Bone marrow (tissue), 2 donors: ENCODE data around the gene KLHL33.

Source experiments
- DNase-seq, 2 donors: peaks; one replicate each; lab custom pipeline; 2025; lab: John Stamatoyannopoulos, UW

Gene KLHL33, protein sequence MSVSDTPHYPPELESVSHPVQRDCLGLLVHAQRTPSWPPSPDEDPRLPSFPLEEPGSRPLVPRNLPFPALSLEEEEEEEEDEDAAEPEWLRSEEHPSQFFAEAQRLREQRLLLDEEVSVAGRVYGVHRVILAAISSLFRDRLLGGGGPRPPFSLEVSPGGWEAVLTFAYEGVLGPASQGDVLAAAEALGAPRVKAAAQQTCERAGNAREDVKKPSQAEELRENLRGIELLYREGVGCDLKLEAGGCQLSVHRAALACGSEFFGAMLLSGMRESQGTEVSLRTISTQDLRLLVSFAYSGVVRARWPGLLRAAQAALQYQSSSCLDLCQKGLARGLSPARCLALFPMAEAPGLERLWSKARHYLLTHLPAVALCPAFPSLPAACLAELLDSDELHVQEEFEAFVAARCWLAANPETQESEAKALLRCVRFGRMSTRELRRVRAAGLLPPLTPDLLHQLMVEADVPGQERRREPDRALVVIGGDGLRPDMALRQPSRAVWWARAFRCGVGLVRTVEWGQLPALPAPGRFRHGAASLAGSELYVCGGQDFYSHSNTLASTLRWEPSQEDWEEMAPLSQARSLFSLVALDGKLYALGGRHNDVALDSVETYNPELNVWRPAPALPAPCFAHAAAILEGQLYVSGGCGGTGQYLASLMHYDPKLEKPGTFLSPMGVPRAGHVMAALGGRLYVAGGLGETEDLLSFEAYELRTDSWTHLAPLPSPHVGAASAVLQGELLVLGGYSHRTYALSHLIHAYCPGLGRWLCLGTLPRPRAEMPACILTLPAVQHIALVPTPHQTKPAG

DNA sequence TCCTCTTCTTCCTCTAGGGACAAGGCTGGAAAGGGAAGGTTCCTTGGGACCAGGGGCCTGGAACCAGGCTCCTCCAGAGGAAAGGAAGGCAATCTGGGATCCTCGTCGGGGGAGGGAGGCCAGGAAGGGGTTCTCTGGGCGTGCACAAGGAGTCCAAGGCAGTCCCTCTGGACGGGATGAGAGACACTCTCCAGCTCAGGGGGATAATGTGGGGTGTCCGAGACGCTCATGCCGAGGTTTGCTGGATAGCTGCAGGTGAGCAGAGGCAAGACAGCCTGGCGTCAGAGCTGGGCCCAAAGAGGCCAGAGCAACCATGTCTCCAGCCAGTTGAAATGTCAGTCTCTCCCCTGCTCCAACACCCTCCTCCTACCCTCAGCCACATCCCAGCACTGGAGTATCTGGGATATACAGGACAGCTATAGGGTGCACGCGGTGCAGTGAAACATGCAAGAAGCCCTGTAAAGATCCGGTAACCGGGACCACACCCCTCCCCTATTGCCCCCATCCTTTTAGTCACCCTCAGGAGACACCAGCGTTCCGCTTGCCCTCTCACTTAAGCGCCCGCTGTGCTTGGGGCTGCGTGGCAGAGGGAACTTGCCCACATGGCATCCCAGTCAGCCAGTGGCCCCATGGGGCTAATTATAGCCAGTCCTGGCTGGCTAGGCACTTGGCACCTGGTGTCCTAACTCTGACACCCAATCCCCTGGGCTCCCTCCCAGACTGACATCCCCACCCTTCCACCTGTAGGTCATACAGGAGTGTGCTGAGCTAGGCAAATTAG is at the start of gene KLHL33:
Gene KLHL33 (minus strand): TSS at position 585 of the 781 bp plus-strand sequence. CDS start 355 bp downstream, at position 230.
- DNase-seq = no peak

DNA sequence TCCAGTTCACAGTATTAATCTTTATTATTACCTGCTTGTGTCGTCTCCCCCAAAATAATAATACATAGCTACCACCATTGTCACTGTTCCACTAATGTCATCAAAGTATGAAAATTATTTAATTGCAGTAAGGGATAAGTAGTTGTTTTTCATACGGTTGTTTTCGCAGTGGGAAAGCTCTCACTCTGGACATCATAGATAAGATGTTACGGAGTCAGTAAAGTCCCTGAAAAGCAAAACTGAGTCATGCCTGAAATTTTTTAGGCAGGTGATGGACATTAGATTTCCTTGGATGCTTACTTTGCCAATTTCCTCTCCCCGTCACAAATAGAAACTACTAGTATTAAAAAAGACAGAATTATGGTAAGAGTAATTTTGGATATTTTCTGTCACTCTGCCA is 46.4 kb upstream of the KLHL33 start:
- DNase-seq = no peak

- no peak for DNase-seq
Observed at GRCh38 chr14:20478894-20479293, 42.9 kb upstream of the KLHL33 start.

DNA sequence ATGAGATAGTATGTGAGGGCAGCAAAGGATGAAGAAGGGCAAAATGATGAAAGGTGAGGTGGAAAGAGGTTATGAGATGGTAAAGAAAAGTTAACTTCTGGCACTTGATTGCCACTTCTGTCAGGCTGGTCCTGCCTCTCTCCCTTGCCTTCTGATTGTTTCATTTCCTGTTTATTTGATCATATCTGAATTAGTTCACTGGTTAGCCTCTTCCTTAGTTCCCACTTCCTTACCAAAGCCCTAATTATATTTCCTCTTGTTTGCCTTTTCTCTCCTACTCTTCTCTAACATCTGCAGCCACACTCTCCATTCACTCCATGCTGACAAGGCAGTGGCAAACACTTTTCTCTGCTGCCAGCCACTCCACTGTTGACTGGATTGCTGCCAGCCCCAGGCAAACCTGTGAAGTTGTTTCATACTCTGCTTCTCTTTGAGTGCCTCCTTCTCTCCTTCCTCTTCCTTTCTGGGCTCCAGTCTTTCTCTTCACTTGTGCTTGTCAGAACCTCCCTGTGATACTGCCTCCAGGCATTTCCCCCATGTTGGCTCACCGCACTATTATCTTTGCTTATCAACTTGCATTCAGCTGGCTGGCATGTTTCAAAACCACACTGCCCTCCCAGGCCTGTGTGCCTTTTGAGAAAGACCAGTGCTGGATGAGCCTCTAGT is 41.4 kb upstream of the KLHL33 start:
- peak in 1 of 2 donors; percentile 23 for DNase-seq

- no peak for DNase-seq
Observed at GRCh38 chr14:20476776-20477175, 40.8 kb upstream of the KLHL33 start.

GRCh38 chr14:20472536-20473169 is 36.7 kb upstream of the KLHL33 start:
- DNase-seq = no peak

DNA sequence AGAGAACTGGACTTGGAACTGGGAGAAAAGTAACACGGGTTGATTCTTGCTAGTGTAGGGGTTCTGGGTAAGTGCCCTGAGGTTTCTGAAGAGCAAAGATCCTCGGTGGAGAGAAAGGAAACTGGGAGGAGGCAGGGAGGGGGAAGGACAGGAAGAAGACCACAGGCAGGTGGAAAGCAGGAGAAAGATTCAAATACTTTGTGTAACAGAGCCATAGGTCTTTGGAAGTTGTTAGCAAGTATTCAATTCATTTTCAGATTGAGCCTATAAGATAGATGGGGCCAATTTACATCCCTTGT is 34.6 kb upstream of the KLHL33 start:
- no peak for DNase-seq

GRCh38 chr14:20469890-20470602 is 34.1 kb upstream of the KLHL33 start:
- DNase-seq = peak; percentile 82 to 88

DNA sequence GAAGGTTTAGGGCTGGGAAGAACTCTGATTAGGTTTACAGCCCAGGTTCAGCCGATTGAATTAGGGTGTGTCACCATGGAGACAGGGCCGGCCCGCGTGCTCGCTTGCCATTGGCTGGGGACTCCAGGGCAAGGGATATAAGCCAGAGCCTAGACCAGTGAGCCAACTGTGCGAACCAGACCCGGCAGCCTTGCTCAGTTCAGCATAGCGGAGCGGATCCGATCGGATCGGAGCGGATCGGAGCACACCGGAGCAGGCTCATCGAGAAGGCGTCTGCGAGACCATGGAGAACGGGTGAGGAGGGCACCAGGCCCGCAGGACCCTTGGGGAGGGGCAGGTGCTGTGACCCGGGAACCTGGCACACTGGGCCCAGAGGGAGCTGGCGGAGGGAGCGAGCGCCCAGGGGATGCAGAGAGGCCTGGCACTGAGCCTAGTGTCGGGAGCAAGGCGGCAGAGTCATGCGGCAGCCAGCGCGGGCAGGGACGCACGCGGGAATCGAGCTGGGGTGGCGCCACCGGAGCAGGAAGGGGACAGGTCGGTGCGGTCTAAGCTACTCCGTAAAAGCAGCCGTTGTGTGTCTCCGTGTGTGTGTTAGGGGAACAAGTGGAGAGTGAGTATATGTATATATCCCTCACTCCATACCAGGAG is 33.4 kb upstream of the KLHL33 start, which contains the start of gene PNP:
Gene PNP (plus strand): TSS at position 165 of the 648 bp plus-strand sequence. CDS start 119 bp downstream, at position 284.
- DNase-seq = peak; percentile 58 to 83

DNA sequence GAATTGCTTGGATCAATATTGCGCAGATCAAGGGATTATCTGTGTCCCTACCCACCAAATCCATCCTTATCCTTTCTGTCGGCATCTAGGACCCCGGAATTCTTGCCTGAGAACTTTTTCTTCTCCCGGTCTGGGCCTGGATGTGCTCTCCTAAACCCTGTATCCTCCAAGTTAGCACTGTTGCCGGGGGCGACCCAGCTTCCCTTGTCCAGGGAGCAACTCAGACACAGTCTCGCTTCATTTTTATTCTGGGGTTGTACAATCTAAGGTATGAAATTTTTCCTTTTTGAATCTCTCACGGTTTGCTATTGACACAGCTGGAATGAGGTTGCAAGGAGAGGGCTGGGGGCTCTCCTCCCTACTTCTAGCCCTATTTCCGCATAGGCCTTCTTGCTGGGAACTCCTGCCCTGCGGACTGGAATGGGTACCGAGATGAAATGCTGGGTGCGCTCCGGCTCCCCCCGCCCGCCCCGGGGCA is 32.8 kb upstream of the KLHL33 start:
- DNase-seq = no peak

DNA sequence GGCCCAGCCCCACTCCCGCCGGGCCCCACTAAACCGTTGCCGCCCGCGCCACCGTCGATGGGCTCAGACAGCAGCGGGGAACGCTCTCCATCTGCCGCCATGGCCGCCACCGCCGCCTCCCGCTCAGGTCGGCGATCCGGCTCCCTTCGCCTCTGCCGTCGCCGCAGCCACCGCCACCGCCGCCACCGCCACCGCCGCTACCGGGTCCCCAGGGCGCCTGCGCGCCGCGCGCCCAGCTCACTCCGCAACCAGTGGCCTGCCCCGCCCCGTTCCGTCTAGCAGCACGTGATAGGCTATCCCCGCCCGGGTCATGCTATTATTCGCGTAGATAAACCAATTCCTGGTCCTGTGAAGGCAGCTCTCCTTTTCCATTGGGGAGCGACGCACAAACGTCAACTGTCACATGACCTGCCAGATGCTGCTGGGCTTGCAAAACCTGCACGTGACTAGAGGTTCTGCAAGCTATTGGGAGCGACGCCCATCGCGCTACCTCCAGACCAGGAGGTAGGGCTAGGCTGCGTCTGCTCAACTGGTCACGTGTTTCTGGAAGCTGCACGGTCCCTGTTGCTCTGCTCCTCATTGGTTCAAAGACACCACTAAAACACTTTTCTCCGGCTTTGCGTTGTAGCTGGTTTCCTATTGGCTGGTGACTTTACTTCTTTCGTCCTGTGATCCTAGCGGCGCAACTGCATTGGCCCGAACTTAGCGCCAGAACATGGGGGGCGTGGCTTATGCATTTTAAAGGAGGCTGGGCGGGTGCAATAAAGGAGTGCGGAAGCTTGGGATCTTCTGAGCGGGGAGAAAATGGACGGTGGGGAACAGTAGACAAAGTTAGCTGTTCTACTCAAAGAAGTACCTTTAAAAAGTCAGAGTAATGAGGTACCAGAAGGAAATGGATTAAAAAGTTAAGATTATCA is 25.5 kb upstream of the KLHL33 start, which contains the start of gene PIP4P1:
Gene PIP4P1 (minus strand): TSS at position 210 of the 917 bp plus-strand sequence. CDS start 109 bp downstream, at position 101.
- DNase-seq = peak; percentile 86 to 100

- no peak for DNase-seq
Observed at GRCh38 chr14:20460458-20461224, 24.7 kb upstream of the KLHL33 start.

- DNase-seq = no peak
Observed at GRCh38 chr14:20458031-20458789, 22.2 kb upstream of the KLHL33 start.

DNA sequence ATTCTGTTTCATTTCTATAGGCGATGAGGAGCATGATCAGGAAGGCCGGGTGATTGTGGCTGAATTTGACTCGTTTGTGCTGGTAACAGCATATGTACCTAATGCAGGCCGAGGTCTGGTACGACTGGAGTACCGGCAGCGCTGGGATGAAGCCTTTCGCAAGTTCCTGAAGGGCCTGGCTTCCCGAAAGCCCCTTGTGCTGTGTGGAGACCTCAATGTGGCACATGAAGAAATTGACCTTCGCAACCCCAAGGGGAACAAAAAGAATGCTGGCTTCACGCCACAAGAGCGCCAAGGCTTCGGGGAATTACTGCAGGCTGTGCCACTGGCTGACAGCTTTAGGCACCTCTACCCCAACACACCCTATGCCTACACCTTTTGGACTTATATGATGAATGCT is 21.0 kb upstream of the KLHL33 start:
- no peak for DNase-seq

DNA sequence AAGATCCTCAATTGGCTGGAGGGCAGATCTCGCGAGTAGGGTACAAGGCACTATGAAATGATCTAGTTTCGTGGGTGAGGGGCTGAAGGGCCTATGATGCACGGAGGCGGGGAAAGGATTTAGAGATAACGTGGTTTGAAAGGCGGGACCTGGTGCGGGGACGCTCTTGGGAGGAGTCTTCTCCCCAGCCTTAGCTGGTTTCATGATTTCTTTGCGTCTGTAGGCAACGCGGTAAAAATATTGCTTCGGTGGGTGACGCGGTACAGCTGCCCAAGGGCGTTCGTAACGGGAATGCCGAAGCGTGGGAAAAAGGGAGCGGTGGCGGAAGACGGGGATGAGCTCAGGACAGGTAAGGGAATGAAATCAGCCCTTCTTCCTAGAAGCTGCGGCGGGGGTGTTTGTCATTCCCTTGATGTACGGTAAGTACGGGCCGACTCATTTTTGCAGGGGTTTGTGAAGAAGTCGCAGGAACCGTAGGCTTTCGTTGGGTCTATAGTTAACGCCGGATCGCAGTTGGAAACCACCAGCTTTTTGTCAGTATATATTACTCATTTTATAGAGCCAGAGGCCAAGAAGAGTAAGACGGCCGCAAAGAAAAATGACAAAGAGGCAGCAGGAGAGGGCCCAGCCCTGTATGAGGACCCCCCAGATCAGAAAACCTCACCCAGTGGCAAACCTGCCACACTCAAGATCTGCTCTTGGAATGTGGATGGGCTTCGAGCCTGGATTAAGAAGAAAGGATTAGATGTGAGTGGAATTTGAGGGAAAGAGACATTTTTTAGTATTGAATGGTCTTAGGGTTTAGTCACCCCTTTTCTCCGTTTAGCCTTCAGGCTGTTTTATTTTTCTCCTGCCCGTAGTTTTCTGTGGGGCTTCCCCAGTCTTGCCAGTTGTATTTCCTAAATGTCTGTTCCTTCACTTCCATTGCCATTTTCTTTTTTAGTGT is 19.7 kb upstream of the KLHL33 start:
- DNase-seq = no peak
